AML-193 (cell line): ENCODE measurements around the gene ZNF345.

Experiments
- DNase-seq, 2 experiments: peaks; one replicate each; lab custom pipeline; 2025; lab: John Stamatoyannopoulos, UW

The ZNF345 gene

DNA sequence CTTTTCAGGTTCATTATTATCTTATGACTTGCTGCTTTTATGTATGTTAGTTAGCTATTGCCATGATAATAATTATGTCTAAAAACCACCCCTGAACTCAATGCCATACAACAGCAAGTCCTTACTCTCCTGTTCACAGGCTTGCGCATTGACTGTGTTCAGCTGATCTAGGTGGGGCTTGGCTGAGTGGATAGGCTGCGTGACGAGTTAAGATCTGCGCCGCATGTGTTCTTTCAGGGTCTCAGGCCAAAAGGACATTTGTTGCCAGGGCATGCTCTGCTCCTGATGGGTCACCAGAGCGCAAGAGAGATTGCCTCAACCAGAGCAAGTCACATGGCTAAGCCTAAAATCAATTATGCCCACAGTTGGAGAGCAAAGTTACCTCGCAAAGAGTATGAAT is 66.3 kb downstream of the ZNF345 start:
- no peak for DNase-seq

GRCh38 chr19:36918090-36918489 is 67.4 kb downstream of the ZNF345 start:
- DNase-seq, result no peak
